ENCODE measurements around the gene IKZF3.

The IKZF3 gene

GRCh38 chr17:39812466-39812865, 51.6 kb downstream of the IKZF3 start:
- ChIA-PET POLR2A (no interaction called here), CTCF (interaction anchor here (0.6 to 2.9 kb wide), 7 partner anchors 10 to 82 kb away, joined by 3 to 7 read pairs (median 4); partner anchors contain the start of gene MIEN1)
- TF ChIP-seq, protein P1, sequence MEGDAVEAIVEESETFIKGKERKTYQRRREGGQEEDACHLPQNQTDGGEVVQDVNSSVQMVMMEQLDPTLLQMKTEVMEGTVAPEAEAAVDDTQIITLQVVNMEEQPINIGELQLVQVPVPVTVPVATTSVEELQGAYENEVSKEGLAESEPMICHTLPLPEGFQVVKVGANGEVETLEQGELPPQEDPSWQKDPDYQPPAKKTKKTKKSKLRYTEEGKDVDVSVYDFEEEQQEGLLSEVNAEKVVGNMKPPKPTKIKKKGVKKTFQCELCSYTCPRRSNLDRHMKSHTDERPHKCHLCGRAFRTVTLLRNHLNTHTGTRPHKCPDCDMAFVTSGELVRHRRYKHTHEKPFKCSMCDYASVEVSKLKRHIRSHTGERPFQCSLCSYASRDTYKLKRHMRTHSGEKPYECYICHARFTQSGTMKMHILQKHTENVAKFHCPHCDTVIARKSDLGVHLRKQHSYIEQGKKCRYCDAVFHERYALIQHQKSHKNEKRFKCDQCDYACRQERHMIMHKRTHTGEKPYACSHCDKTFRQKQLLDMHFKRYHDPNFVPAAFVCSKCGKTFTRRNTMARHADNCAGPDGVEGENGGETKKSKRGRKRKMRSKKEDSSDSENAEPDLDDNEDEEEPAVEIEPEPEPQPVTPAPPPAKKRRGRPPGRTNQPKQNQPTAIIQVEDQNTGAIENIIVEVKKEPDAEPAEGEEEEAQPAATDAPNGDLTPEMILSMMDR (IDR thresholded peaks at IDR 0.05; ENCODE audit: control extremely low read depth, extremely low read depth, low read depth, missing control alignments): no peak
- no peak for DNase-seq (ENCODE audit: extremely low spot score)

GRCh38 chr17:39810939-39811728, 53.0 kb downstream of the IKZF3 start:
- DNase-seq (ENCODE audit: extremely low spot score): no peak
- ChIA-PET CTCF (interaction anchor here (1.2 to 1.3 kb wide), 2 partner anchors 16 to 189 kb away, joined by 3 to 5 read pairs; no protein-coding TSS in a partner anchor), POLR2A (no interaction called here)
- TF ChIP-seq, protein P1 (IDR thresholded peaks at IDR 0.05; ENCODE audit: control extremely low read depth, extremely low read depth, low read depth, missing control alignments): no peak

- DNase-seq (ENCODE audit: extremely low spot score): no peak
- ChIA-PET POLR2A (no interaction called here), CTCF (no interaction called here)
- TF ChIP-seq, protein P1 (IDR thresholded peaks at IDR 0.05; ENCODE audit: control extremely low read depth, extremely low read depth, low read depth, missing control alignments): no peak
These were observed 54.9 kb downstream of the IKZF3 start for GRCh38 chr17:39809221-39809620.

DNA sequence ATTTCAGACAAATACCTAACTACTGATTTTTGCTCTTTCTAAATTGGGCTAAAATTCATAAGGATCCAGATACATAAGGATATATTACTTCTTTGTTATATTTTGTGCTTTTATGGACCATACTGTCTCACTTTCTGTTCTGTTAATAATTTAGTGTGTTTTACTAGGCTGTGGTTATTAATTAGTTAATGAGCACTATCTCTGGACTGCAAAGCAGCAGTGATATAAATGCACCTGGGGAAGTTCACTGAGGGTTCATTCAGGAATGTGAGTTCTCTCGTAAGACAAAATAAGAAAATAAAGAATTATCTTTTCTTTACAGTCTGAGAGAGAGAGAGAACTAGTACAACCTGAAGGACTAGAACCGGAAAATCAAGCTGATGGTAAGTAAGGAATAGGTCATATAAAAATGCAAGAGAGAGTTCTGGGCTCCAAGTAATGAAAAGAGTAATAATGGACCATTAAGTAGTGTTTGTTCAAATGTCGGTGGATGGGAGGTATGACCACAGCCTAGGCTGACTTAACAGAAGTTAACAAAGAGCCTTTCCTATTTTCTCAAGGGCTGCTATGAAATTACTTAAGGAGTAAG, 55.6 kb downstream of the IKZF3 start:
- CTCF ChIA-PET: interaction anchor here (0.8 to 2.0 kb wide), 6 partner anchors 12 to 53 kb away, joined by 3 to 10 read pairs (median 3); no protein-coding TSS in a partner anchor
- TF ChIP-seq, protein P1 (IDR thresholded peaks at IDR 0.05; ENCODE audit: control extremely low read depth, extremely low read depth, low read depth, missing control alignments): no peak
- no peak for DNase-seq (ENCODE audit: extremely low spot score)
- POLR2A ChIA-PET: no interaction called here

GRCh38 chr17:39804839-39805238, 59.3 kb downstream of the IKZF3 start:
- DNase-seq (ENCODE audit: extremely low spot score): no peak
- TF ChIP-seq, protein P1 (IDR thresholded peaks at IDR 0.05; ENCODE audit: control extremely low read depth, extremely low read depth, low read depth, missing control alignments): no peak
- CTCF ChIA-PET: interaction anchor here (1.0 to 1.8 kb wide), 5 partner anchors 10 to 27 kb away, joined by 3 to 8 read pairs (median 5); no protein-coding TSS in a partner anchor
- POLR2A ChIA-PET: no interaction called here

GRCh38 chr17:39801055-39801454, 63.1 kb downstream of the IKZF3 start:
- CTCF ChIA-PET: interaction anchor here (1.8 to 2.0 kb wide), 2 partner anchors 8 to 22 kb away, joined by 4 to 11 read pairs; no protein-coding TSS in a partner anchor

More at GRCh38 chr17:39801055-39801454, 63.1 kb downstream of the IKZF3 start:
- TF ChIP-seq, protein P1 (IDR thresholded peaks at IDR 0.05; ENCODE audit: control extremely low read depth, extremely low read depth, low read depth, missing control alignments): no peak
- POLR2A ChIA-PET: no interaction called here
- DNase-seq (ENCODE audit: extremely low spot score): no peak
